Fibroblast of skin of back (primary cell): ENCODE measurements around the gene LRTM2.

Experiments used
- DNase-seq: peaks from one replicate; pipeline ENCODE4 v3.0.0-alpha.2; 2013

The LRTM2 gene

GRCh38 chr12:1865284-1865866, 45.0 kb downstream of the LRTM2 start:
- DNase-seq = no peak

DNA sequence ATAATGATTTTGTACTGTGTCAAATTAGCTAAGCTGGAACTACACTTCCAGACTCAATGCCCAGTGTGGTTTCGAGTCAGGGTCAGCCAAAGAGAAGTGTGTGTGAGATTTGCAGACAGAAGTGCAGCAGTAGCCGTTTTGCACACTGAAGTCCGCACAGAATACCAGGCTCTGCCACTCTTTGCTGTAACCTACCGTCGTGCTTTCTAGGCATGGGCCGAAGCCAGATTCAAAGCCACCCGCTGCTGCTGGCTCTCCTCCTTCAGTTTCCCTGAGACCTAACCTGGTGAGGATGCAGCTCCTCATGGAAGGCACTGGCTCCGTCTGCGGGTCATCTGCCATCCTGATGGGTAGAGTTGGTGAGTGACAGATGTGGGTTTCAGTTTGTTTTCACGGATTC, 48.8 kb downstream of the LRTM2 start:
- no peak for DNase-seq

- no peak for DNase-seq
These were observed 49.7 kb downstream of the LRTM2 start for GRCh38 chr12:1870086-1870485.

DNA sequence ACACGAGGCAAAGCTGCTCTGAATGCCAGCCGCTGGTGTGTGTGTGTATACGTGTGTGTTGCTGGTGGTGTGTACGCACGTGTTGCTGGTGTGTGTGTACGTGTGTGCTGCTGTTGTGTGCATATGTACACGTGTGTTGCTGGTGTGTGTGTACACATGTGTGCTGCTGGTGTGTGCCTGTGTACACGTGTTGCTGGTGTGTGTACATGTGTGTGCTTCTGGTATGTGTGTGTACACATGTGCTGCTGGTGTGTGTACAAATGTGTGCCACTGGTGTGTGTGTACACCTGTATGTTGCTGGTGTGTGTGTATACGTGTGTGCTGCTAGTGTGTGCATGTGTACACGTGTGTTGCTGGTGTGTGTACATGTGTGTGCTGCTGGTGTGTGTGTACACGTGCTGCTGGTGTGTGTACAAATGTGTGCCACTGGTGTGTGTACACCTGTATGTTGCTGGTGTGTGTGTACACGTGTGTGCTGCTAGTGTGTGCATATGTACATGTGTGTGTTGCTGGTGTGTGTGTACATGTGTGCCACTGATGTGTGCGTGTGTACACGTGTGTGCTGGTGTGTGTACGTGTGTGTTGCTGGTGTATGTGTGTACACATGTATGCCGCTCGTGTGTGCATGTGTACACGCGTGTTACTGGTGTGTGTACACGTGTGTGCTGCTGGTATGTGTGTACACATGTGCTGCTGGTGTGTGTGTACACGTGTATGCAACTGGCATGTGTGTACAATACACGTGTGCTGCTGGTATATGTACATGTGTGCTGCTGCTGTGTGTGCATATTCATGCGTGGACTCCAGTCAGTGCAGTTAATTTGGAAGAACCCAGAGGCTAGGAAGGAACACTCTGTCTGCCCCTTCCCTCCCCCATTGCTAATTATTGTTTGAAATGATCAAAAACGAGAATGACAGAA, 50.9 kb downstream of the LRTM2 start:
- DNase-seq = no peak

- no peak for DNase-seq
These were observed 51.6 kb downstream of the LRTM2 start for GRCh38 chr12:1872001-1872400.

DNA sequence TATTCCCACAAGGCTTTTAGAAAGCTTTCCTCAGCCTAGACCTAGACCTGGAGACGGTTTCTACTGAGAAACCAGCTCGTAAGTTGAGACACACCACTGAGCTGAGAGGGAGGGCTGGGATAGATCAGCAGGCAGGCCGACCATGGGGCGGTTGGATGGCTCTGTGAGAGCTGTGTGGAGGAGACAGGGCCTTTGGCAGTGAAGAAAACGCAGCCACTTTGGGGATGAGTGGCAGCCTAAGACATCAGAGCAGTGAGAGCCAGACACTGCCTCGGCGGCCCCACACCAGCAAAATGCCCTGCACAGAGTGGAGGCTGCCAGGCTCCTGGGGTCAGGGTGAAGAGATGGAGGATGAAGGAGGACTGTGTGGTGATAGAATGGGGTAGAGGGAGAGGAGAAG, 52.1 kb downstream of the LRTM2 start:
- DNase-seq = no peak

DNA sequence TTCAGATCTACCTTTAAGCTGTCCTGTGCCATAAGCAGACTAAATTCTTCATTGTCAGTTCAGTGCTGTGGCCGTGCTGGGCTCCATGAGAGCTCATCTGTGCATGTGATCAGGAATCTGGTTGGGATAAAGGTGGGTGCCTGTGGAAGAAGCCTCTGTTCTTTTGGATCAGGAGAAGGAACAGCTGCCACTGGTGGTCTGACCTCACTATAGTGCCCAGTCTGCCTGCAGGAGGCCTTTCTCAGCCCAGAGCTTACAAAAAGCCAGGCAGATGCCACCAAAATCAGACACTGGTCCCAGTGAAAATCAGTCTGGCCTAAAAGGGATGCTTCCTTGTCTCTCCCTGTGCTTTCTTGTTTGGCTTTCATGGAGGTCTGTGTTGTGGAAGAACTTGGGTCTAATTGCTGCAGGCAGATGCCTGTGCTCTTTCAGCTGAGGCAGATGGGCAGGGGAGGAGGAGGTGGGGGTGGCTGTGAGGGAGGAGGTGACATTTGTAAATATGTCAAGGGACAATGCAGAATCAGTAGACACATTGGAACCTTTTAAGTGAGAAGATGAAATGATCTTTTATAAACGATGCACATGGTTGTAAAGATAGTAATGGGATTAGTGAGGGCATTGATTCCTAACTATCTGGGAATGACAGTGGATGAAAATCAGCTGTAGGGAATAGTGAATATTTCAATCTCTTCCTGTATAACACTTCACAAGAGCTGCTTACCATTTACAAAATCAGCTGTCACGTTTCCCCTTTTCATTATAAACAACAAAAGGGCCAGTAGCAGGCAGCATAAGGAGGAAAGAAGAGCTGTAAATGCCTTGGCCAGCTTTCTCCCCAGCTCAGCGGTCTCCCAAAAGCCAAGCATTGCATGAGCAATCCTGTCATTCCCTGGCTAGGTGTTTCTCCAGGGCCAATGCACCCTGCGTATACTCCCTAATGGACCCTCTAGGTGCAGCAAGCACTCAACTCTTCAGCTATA, 53.5 kb downstream of the LRTM2 start:
- DNase-seq = no peak

GRCh38 chr12:1875608-1876007, 55.2 kb downstream of the LRTM2 start:
- DNase-seq = no peak

GRCh38 chr12:1876086-1876485, 55.7 kb downstream of the LRTM2 start:
- no peak for DNase-seq

GRCh38 chr12:1877169-1877878, 57.0 kb downstream of the LRTM2 start:
- no peak for DNase-seq

- no peak for DNase-seq
These were observed 57.8 kb downstream of the LRTM2 start for GRCh38 chr12:1878214-1878613.

DNA sequence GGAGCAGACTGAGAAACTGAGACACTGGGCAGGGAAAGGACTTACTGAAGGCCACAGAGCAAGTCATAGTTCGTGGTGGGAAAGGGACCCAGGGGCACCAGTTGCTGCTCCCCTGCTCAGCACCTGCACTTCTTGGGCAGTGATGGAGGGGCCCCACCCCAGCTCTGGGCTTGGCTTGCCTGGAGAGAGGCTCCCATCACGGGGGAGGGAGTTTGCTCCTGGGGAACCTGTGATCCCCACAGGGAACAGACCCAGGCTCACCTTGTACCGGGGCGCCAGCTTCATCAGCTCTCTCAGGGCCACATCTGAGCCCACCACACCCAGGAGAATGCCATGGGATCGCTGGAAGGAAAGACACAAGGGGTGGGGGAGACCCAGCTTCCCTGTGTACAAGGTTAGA, 58.3 kb downstream of the LRTM2 start:
- no peak for DNase-seq

DNA sequence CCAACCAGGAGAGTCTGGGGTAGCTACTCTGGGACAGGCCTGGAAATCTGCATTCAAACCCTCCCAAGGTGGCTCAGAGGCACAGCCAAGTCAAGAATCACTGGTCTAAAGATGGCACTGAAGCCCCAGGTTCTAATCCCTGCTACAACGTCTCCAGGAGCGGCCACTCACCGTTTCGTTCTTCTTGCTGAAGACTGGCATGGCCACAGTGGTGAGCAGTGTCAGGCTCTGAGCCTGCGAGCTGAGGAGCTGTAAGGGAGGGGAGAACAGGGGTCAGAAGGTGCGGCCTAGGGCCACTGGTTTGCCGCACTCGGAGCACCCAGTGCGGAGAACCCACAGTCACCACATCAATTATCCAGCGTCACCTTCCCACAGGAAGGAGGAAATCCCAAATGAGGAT, 59.3 kb downstream of the LRTM2 start:
- no peak for DNase-seq

GRCh38 chr12:1880153-1880845, 59.9 kb downstream of the LRTM2 start:
- DNase-seq = no peak

GRCh38 chr12:1880876-1881275, 60.5 kb downstream of the LRTM2 start:
- no peak for DNase-seq

DNA sequence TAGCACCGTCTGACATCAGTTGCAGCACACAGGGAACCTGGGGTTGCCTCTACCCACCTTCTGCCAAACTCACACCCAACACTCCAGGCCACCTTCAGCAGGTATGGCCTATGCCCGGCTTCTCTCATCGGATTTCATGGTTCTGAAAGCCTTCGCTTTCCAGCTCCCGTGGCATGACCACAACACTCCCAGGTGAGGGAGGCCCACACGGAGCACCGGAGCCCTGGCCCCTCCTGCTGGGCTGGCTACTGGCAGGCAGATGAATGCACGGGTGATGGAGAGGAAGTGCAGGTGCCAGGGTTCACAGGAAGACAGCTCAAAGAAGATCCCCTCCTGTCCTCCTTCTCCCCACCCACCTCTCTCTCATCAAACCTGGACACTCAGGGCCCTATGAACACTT, 60.9 kb downstream of the LRTM2 start:
- DNase-seq = no peak

DNA sequence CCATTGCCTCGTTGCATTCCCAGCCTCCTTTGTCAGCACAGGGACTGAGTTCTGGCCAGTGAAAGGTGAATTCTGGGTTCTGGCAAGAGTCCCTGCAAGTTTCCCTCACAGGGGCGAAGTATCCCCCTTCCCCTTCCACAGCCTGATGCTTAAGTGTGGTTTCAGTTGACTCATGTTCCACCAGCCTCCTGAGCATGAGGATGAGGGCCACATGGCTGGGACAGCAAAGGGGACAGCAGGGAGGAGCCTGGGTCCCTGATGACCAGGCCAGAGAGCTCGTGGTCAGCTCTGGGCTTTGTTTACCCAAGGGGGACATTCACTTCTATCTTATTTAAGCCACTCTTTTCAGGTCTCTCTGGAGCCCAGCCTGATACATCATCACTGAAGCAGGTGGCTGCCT, 61.6 kb downstream of the LRTM2 start:
- DNase-seq = no peak

DNA sequence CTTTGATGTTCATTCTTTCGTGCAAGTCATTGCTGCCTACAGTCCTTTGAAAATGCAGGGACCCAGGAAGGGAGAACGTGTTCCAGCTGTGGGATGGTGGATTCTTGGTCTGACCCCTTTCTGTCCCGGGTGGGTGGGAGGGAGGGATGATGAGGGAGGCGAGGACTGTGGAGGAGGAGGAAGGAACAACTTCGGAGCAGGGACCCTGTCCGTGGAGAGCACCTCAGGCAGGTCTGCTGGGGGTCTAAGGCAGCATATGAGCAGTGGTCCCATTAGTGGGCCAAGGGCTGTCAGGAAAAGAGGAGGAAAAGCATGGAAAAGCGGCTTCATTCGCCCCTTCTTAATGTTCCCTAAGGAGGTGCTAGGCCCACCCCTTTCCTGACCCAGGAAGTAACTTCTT, 62.0 kb downstream of the LRTM2 start:
- no peak for DNase-seq

GRCh38 chr12:1882850-1883470, 62.6 kb downstream of the LRTM2 start:
- no peak for DNase-seq

- no peak for DNase-seq
These were observed 63.1 kb downstream of the LRTM2 start for GRCh38 chr12:1883513-1883912.

GRCh38 chr12:1884651-1885050, 64.3 kb downstream of the LRTM2 start:
- no peak for DNase-seq
